Activated T-helper 2 cell treated with anti-CD3 and anti-CD28 coated beads, Interferon-gamma antibody, Interleukin-2, Interleukin-4, amounts not matched to agents 10 μg/mL and 5 μg/mL and 100 μg/mL, durations not matched to agents 14 hours and 24 hours and 36 hours (primary cell): ENCODE measurements around the gene GPR4. TPM values are rescaled to one million over a fixed set of nuclear protein-coding genes. Genes with fewer than 3 reads are reported as not detected.
"Not testable (repeated sequence)": the region's sequence is repeated elsewhere in the genome, so short reads cannot be mapped to it uniquely, and the experiment has no call there.

Experiments
- DNase-seq: peaks from one replicate; pipeline ENCODE4 v3.0.0; 2021; ENCODE audit warnings: low spot score
- H3K27ac Mint-ChIP-seq: one replicate; pipeline ENCODE4 v1.8.0; 2021; ENCODE audit warnings: mixed read lengths
- H3K27me3 Mint-ChIP-seq: one replicate; pipeline ENCODE4 v1.8.0; 2021; ENCODE audit warnings: low read depth, mixed read lengths
- H3K36me3 Mint-ChIP-seq: one replicate; pipeline ENCODE4 v1.8.0; 2021; ENCODE audit warnings: low read depth, mixed read lengths
- H3K4me1 Mint-ChIP-seq: one replicate; pipeline ENCODE4 v1.8.0; 2021; ENCODE audit warnings: low read depth, mixed read lengths
- H3K4me3 Mint-ChIP-seq: one replicate; pipeline ENCODE4 v1.8.0; 2021; ENCODE audit warnings: low read depth, mild to moderate bottlenecking, moderate library complexity, mixed read lengths
- H3K9me3 Mint-ChIP-seq: one replicate; pipeline ENCODE4 v1.8.0; 2021; ENCODE audit warnings: mixed read lengths
- intact Hi-C: fragments of 100-400 bp; cut with micrococcal nuclease; formaldehyde crosslinking; loops from one replicate; pipeline ENCODE4 v1.15.1; 2023
- total RNA-seq: library from RNA; stranded (reverse); gene quantifications from 2 replicates; pipeline ENCODE4 v1.2.3, GENCODE V29; 2022

GPR4 gene
- total RNA-seq, 1 donor from 2014 or later = not detected

DNA sequence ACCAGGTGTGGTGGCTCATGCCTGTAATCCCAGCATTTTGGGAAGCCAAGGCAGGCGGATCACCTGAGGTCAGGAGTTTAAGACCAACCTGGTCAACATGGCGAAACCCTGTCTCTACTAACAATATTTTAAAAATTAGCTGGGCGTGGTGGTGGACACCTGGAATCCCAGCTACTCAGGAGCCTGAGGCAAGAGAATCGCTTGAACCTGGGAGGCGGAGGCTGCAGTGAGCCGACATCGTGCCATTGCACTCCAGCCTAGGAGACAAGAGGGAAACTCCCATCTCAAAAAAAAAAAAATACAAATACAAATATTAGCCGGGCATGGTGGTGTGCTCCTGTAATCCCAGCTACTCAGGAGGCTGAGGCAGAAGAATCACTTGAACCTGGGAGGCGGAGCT lies 13.0 kb upstream of the GPR4 start:
- intact Hi-C loops, H3K9me3 Mint-ChIP-seq, DNase-seq, H3K27me3 Mint-ChIP-seq, H3K27ac Mint-ChIP-seq, H3K4me3 Mint-ChIP-seq: not testable (repeated sequence)
- Mint-ChIP-seq H3K4me1 (peaks cover 20% of the 10 kb centered on the region), H3K36me3 (peaks cover 68% of the 10 kb centered on the region)

- Mint-ChIP-seq H3K9me3 (peaks cover under 1% of the 10 kb centered on the region), H3K4me1 (peaks cover 20% of the 10 kb centered on the region), H3K36me3 (peaks cover 70% of the 10 kb centered on the region), H3K27ac (peak overlapping the region; percentile 91), H3K27me3 (no peaks in the 10 kb centered on the region), H3K4me3 (peak overlapping the region; percentile 22)
- DNase-seq = peak; percentile 33
- intact Hi-C loops = loop anchor here (1.0 kb wide), 2 partner anchors 28 to 30 kb away; partner anchors contain the start of gene OPA3
Measured at GRCh38 chr19:45613926-45614725, 12.1 kb upstream of the GPR4 start.

DNA sequence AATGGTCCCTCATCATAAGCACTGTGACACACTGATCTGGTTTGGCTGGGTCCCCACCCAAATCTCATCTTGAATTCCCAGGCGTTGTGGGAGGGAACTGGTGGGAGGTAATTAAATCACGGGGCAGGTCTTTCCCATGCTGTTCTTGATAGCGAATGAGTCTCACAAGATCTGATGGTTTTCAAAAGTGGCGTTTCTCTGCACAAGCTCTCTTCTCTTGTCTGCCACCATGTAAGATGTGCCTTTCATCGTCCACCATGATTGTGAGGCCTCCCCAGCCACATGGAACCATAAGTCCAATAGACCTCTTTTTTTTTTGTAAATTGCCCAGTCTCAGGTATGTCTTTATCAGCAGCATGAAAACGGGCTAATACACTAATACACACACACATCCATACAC lies 6.9 kb upstream of the GPR4 start:
- no peak overlapping the region for H3K27ac Mint-ChIP-seq
- H3K27me3 Mint-ChIP-seq = no peaks in the 10 kb centered on the region
- peaks cover 6% of the 10 kb centered on the region for H3K9me3 Mint-ChIP-seq
- H3K36me3 Mint-ChIP-seq = peaks cover 38% of the 10 kb centered on the region
- no peak overlapping the region for H3K4me3 Mint-ChIP-seq
- DNase-seq = no peak
- peaks cover 17% of the 10 kb centered on the region for H3K4me1 Mint-ChIP-seq
- intact Hi-C loops = no loop called here

GRCh38 chr19:45607071-45608029 lies 5.3 kb upstream of the GPR4 start:
- DNase-seq = peak; percentile 24
- Mint-ChIP-seq H3K4me1 (peaks cover 12% of the 10 kb centered on the region), H3K9me3 (peaks cover 6% of the 10 kb centered on the region), H3K36me3 (peaks cover 26% of the 10 kb centered on the region), H3K27ac (peak overlapping the region; percentile 88), H3K4me3 (no peak overlapping the region), H3K27me3 (peaks cover 11% of the 10 kb centered on the region)
- intact Hi-C loops = loop anchor here (1.0 kb wide), 1 partner anchor 36 kb away; no protein-coding TSS in a partner anchor

- intact Hi-C loops = no loop called here
- H3K27me3 Mint-ChIP-seq = peaks cover 66% of the 10 kb centered on the region
- H3K4me1 Mint-ChIP-seq = peaks cover 18% of the 10 kb centered on the region
- H3K27ac Mint-ChIP-seq = no peak overlapping the region
- H3K9me3 Mint-ChIP-seq = no peaks in the 10 kb centered on the region
- no peak overlapping the region for H3K4me3 Mint-ChIP-seq
- no peaks in the 10 kb centered on the region for H3K36me3 Mint-ChIP-seq
- DNase-seq = no peak
Measured at GRCh38 chr19:45601115-45601514, 897 bp downstream of the GPR4 start.

DNA sequence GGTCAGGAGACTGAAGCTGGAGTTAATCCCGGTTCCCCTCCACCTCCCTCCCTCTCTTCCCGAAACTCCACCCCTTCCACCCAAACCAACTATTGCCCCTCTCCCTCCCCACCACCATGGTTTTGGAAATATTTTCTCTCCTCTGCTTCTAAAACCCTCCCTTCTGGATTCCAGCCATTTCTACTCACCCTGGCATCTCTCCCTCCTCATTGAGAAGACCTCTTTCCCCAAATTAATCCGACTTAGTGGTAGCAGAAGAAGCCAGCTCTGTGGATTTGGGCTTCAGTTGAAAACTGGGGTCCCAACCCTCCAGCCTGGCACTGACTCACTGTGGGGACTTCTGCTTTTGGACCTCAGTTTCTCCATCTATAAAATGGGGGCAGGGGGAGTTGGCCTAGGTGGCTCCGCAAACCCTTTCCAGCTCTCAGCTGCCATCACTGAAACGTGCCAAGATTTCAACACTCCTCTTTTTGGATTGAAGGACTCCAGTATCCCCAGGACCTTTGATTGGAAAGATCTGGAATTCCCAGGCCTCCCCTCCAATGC lies 1.6 kb downstream of the GPR4 start:
- Mint-ChIP-seq H3K9me3 (no peaks in the 10 kb centered on the region), H3K27ac (no peak overlapping the region), H3K27me3 (peaks cover 66% of the 10 kb centered on the region), H3K4me3 (no peak overlapping the region), H3K36me3 (no peaks in the 10 kb centered on the region), H3K4me1 (peaks cover 18% of the 10 kb centered on the region)
- no peak for DNase-seq
- intact Hi-C loops = no loop called here

- Mint-ChIP-seq H3K27ac (no peak overlapping the region), H3K9me3 (no peaks in the 10 kb centered on the region), H3K4me3 (no peak overlapping the region), H3K27me3 (peaks cover 67% of the 10 kb centered on the region), H3K4me1 (peaks cover 18% of the 10 kb centered on the region), H3K36me3 (no peaks in the 10 kb centered on the region)
- intact Hi-C loops = no loop called here
- DNase-seq = no peak
Measured at GRCh38 chr19:45599286-45599685, 2.7 kb downstream of the GPR4 start.

- H3K4me3 Mint-ChIP-seq = peak overlapping the region; percentile 9
- H3K36me3 Mint-ChIP-seq = no peaks in the 10 kb centered on the region
- no peak for DNase-seq
- intact Hi-C loops = no loop called here
- peaks cover 18% of the 10 kb centered on the region for H3K4me1 Mint-ChIP-seq
- H3K9me3 Mint-ChIP-seq = no peaks in the 10 kb centered on the region
- peaks cover 66% of the 10 kb centered on the region for H3K27me3 Mint-ChIP-seq
- no peak overlapping the region for H3K27ac Mint-ChIP-seq
Measured at GRCh38 chr19:45598267-45599001, 3.6 kb downstream of the GPR4 start.

GRCh38 chr19:45597425-45598111 lies 4.4 kb downstream of the GPR4 start:
- H3K4me3 Mint-ChIP-seq = no peak overlapping the region
- H3K4me1 Mint-ChIP-seq = peaks cover 18% of the 10 kb centered on the region
- no peaks in the 10 kb centered on the region for H3K9me3 Mint-ChIP-seq
- H3K27ac Mint-ChIP-seq = no peak overlapping the region
- intact Hi-C loops = no loop called here
- no peaks in the 10 kb centered on the region for H3K36me3 Mint-ChIP-seq
- no peak for DNase-seq
- peaks cover 59% of the 10 kb centered on the region for H3K27me3 Mint-ChIP-seq

- Mint-ChIP-seq H3K27ac (no peak overlapping the region), H3K4me1 (peaks cover 28% of the 10 kb centered on the region), H3K9me3 (no peaks in the 10 kb centered on the region), H3K27me3 (peaks cover 49% of the 10 kb centered on the region), H3K4me3 (no peak overlapping the region), H3K36me3 (no peaks in the 10 kb centered on the region)
- intact Hi-C loops = no loop called here
- no peak for DNase-seq
Measured at GRCh38 chr19:45595814-45596213, 6.2 kb downstream of the GPR4 start.

DNA sequence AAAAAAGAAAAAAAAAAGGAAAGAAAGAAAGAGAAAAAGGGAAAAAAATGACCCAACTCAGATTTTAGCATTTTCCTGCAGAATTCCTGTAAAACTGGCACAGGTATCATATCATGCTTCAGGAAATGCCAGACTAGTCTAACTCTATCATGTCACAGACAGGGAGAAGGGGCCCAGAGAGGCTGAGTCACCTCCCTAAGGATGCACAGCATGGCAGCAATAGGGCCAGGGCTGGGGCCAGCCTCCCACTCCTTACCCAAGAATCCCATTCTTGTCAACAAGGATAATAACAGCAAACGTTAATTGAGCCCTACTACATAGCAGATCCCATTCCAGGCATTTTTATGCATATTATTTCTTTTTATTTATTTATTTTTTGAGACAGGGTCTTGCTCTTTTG lies 8.5 kb downstream of the GPR4 start:
- no peak for DNase-seq
- Mint-ChIP-seq H3K36me3 (no peaks in the 10 kb centered on the region), H3K9me3 (no peaks in the 10 kb centered on the region), H3K4me1 (peaks cover 16% of the 10 kb centered on the region), H3K27me3 (peaks cover 35% of the 10 kb centered on the region), H3K27ac (no peak overlapping the region), H3K4me3 (no peak overlapping the region)
- intact Hi-C loops = no loop called here

DNA sequence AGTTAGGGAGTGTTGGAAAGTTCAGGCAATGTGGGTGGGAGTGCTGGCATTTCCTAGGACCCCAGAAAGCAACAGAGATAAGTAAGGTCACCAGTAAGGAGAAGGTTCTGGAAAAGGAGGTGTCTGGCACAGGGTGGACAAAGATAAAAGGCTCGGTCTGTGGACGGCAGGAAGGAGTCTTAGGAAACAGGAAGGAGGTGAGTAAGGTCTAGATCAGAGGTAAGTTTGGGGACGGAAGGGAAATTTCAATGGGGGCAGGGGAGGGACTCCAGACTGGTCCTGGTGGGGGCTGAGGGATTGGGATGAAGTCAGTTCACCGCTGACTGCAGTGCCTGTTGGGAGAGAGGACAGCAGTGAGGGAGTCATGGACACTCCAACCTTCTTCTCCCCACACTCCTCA lies 9.6 kb downstream of the GPR4 start:
- Mint-ChIP-seq H3K4me1 (peaks cover 14% of the 10 kb centered on the region), H3K27ac (no peak overlapping the region), H3K9me3 (no peaks in the 10 kb centered on the region), H3K27me3 (peaks cover 24% of the 10 kb centered on the region), H3K4me3 (no peak overlapping the region), H3K36me3 (no peaks in the 10 kb centered on the region)
- no peak for DNase-seq
- intact Hi-C loops = no loop called here
